ENCODE data around the gene KPNA2.
"Not testable (repeated sequence)": the region's sequence is repeated elsewhere in the genome, so short reads cannot be mapped to it uniquely, and the experiment has no call there.

The KPNA2 gene

GRCh38 chr17:68013385-68013784, 22.1 kb upstream of the KPNA2 start:
- Histone ChIP-seq H3K4me3 (replicated peaks; ENCODE audit: insufficient read depth, low read length) (no peak overlapping the region), H3K27ac (replicated peaks) (no peak overlapping the region), H3K27me3 (ENCODE audit: insufficient read depth, poor library complexity, severe bottlenecking) (no peaks in the 10 kb centered on the region)
- TF ChIP-seq, protein P1, sequence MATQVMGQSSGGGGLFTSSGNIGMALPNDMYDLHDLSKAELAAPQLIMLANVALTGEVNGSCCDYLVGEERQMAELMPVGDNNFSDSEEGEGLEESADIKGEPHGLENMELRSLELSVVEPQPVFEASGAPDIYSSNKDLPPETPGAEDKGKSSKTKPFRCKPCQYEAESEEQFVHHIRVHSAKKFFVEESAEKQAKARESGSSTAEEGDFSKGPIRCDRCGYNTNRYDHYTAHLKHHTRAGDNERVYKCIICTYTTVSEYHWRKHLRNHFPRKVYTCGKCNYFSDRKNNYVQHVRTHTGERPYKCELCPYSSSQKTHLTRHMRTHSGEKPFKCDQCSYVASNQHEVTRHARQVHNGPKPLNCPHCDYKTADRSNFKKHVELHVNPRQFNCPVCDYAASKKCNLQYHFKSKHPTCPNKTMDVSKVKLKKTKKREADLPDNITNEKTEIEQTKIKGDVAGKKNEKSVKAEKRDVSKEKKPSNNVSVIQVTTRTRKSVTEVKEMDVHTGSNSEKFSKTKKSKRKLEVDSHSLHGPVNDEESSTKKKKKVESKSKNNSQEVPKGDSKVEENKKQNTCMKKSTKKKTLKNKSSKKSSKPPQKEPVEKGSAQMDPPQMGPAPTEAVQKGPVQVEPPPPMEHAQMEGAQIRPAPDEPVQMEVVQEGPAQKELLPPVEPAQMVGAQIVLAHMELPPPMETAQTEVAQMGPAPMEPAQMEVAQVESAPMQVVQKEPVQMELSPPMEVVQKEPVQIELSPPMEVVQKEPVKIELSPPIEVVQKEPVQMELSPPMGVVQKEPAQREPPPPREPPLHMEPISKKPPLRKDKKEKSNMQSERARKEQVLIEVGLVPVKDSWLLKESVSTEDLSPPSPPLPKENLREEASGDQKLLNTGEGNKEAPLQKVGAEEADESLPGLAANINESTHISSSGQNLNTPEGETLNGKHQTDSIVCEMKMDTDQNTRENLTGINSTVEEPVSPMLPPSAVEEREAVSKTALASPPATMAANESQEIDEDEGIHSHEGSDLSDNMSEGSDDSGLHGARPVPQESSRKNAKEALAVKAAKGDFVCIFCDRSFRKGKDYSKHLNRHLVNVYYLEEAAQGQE (IDR thresholded peaks at IDR 0.05; ENCODE audit: insufficient replicate concordance, low read depth), result no peak
- TF ChIP-seq GABPA (IDR thresholded peaks at IDR 0.05; ENCODE audit: low read depth) (no peak), POLR2AphosphoS5 (IDR thresholded peaks at IDR 0.05; ENCODE audit: low read depth) (no peak), SPI1 (IDR thresholded peaks at IDR 0.05; ENCODE audit: borderline replicate concordance, low read depth) (peak; percentile 39; the same call in 1 of the 2 replicates)
- TF ChIP-seq, protein P2, sequence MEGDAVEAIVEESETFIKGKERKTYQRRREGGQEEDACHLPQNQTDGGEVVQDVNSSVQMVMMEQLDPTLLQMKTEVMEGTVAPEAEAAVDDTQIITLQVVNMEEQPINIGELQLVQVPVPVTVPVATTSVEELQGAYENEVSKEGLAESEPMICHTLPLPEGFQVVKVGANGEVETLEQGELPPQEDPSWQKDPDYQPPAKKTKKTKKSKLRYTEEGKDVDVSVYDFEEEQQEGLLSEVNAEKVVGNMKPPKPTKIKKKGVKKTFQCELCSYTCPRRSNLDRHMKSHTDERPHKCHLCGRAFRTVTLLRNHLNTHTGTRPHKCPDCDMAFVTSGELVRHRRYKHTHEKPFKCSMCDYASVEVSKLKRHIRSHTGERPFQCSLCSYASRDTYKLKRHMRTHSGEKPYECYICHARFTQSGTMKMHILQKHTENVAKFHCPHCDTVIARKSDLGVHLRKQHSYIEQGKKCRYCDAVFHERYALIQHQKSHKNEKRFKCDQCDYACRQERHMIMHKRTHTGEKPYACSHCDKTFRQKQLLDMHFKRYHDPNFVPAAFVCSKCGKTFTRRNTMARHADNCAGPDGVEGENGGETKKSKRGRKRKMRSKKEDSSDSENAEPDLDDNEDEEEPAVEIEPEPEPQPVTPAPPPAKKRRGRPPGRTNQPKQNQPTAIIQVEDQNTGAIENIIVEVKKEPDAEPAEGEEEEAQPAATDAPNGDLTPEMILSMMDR (IDR thresholded peaks at IDR 0.05; ENCODE audit: insufficient read depth, low read length), result no peak
- peak in 1 of 2 experiments; percentile 36 for DNase-seq (ENCODE audit: low read depth in 1 of 2, low spot score in 1 of 2)

- TF ChIP-seq SPI1 (IDR thresholded peaks at IDR 0.05; ENCODE audit: borderline replicate concordance, low read depth), result no peak
- TF ChIP-seq POLR2AphosphoS5 (IDR thresholded peaks at IDR 0.05; ENCODE audit: low read depth), result no peak
- TF ChIP-seq, protein P2 (IDR thresholded peaks at IDR 0.05; ENCODE audit: insufficient read depth, low read length), result no peak
- TF ChIP-seq, protein P1 (IDR thresholded peaks at IDR 0.05; ENCODE audit: insufficient replicate concordance, low read depth), result no peak
- TF ChIP-seq GABPA (IDR thresholded peaks at IDR 0.05; ENCODE audit: low read depth), result no peak
These were observed 20.3 kb upstream of the KPNA2 start for GRCh38 chr17:68015081-68015723.

GRCh38 chr17:68016838-68017237, 18.7 kb upstream of the KPNA2 start:
- no peak overlapping the region for H3K27ac ChIP-seq (replicated peaks)
- no peak overlapping the region for H3K4me3 ChIP-seq (replicated peaks; ENCODE audit: insufficient read depth, low read length)
- H3K27me3 ChIP-seq (ENCODE audit: insufficient read depth, poor library complexity, severe bottlenecking), result no peaks in the 10 kb centered on the region
- TF ChIP-seq, protein P1 (IDR thresholded peaks at IDR 0.05; ENCODE audit: insufficient replicate concordance, low read depth), result no peak
- TF ChIP-seq SPI1 (IDR thresholded peaks at IDR 0.05; ENCODE audit: borderline replicate concordance, low read depth), result no peak
- no peak for TF ChIP-seq POLR2AphosphoS5 (IDR thresholded peaks at IDR 0.05; ENCODE audit: low read depth)
- TF ChIP-seq GABPA (IDR thresholded peaks at IDR 0.05; ENCODE audit: low read depth), result no peak
- TF ChIP-seq, protein P2 (IDR thresholded peaks at IDR 0.05; ENCODE audit: insufficient read depth, low read length), result no peak
- DNase-seq (ENCODE audit: low read depth in 1 of 2, low spot score in 1 of 2), result no peak

More at GRCh38 chr17:68015081-68015723, 20.3 kb upstream of the KPNA2 start:
- no peak for DNase-seq (ENCODE audit: low read depth in 1 of 2, low spot score in 1 of 2)
- H3K27ac ChIP-seq (replicated peaks), result no peak overlapping the region
- H3K4me3 ChIP-seq (replicated peaks; ENCODE audit: insufficient read depth, low read length), result no peak overlapping the region
- H3K27me3 ChIP-seq (ENCODE audit: insufficient read depth, poor library complexity, severe bottlenecking), result no peaks in the 10 kb centered on the region

DNA sequence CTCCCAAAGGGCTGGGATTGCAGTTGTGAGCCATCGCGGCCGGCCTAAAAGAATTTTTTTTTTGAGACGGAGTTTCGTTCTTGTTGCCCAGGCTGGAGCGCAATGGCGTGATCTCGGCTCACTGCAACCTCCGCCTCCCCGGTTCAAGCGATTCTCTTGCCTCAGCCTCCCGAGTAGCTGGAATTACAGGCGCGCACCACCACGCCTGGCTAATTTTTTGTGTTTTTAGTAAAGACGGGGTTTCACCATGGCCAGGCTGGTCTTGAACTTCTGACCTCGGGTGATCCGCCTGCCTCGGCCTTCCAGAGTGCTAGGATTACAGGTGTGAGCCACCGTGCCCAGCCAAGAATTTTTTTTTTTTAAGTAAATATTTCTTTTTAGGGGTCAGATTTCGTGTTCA, 17.0 kb upstream of the KPNA2 start:
- H3K4me3 ChIP-seq (replicated peaks; ENCODE audit: insufficient read depth, low read length); H3K27me3 ChIP-seq (ENCODE audit: insufficient read depth, poor library complexity, severe bottlenecking); H3K27ac ChIP-seq (replicated peaks); DNase-seq (ENCODE audit: low read depth in 1 of 2, low spot score in 1 of 2): not testable (repeated sequence)

Data from HL-60 (cell line).